Keratinocyte (primary cell): ENCODE measurements around the gene TNS1.

Experiments used
- EZH2 ChIP-seq: IDR thresholded peaks from one replicate; pipeline ENCODE4 v1.6.1; 2012; ENCODE audit warnings: inconsistent platforms, mild to moderate bottlenecking, low read length, moderate library complexity
- TF ChIP-seq, protein P1 (sequence below), 3 experiments: IDR thresholded peaks in 1 of 3; conservative IDR thresholded peaks in 1 of 3; optimal IDR thresholded peaks in 1 of 3; 2 replicates in 2 of 3; 3 replicates in 1 of 3; pipeline versions ENCODE3 to v1.5.1; 2011; ENCODE audit warnings: low read length in 3 of 3, mild to moderate bottlenecking in 3 of 3, moderate library complexity in 2 of 3, control low read depth in 1 of 3, inconsistent platforms in 1 of 3; ENCODE audit not compliant: insufficient read depth in 2 of 3; ENCODE audit errors: extremely low read depth in 1 of 3

DNA sequence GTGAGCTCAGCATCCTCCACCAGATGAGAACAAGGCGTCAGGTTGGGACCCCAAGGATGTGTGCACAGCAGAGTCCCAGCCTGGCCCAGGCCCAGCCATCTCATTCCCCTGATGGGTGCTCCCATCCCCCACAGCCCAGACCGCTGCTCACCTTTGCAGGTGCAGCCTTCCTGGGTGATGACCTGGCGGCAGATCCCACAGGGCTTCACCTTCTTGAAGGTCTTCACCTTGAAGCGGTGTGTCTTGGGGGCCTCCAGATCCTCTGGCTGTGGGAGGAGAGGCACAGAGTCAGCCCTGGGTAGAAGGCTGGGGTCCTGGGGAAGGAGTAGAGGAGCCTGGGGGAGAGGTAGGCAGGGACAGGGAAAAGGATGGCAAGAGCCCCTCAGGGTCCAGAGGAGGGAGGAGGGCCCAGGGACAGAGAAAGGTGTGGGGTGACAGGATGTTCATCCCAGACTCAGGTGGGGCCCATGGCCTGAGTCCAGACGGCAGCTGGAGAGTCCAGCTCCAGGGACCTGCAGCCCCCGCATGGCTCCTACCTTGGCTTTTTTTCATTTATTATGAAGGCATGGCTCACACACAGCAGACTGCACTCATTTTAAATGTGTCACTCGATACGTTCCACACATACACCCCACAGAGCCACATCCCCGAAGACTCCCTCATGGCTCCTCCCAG is 11.9 kb downstream of the TNS1 start:
- TF ChIP-seq, protein P1, sequence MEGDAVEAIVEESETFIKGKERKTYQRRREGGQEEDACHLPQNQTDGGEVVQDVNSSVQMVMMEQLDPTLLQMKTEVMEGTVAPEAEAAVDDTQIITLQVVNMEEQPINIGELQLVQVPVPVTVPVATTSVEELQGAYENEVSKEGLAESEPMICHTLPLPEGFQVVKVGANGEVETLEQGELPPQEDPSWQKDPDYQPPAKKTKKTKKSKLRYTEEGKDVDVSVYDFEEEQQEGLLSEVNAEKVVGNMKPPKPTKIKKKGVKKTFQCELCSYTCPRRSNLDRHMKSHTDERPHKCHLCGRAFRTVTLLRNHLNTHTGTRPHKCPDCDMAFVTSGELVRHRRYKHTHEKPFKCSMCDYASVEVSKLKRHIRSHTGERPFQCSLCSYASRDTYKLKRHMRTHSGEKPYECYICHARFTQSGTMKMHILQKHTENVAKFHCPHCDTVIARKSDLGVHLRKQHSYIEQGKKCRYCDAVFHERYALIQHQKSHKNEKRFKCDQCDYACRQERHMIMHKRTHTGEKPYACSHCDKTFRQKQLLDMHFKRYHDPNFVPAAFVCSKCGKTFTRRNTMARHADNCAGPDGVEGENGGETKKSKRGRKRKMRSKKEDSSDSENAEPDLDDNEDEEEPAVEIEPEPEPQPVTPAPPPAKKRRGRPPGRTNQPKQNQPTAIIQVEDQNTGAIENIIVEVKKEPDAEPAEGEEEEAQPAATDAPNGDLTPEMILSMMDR (optimal IDR thresholded peaks at IDR 0.05 in 1 of 3, IDR thresholded peaks at IDR 0.05 in 1 of 3, conservative IDR thresholded peaks at IDR 0.05 in 1 of 3; ENCODE audit: extremely low read depth in 1 of 3, insufficient read depth in 2 of 3, low read length in 3 of 3): no peak
- no peak for TF ChIP-seq EZH2
